Measurements from ENCODE around the gene PCDHGA10. TPM values are rescaled to one million over a fixed set of nuclear protein-coding genes. Genes with fewer than 3 reads are reported as not detected.
"Not testable (repeated sequence)": the region's sequence is repeated elsewhere in the genome, so short reads cannot be mapped to it uniquely, and the experiment has no call there.

The PCDHGA10 gene
- total and polyA plus RNA-seq, 5 donors from 2014 or later, result not detected

- Histone ChIP-seq H3K27me3 (ENCODE audit: control insufficient read depth, insufficient read depth, low read length) (peaks cover 25% of the 10 kb centered on the region), H3K27ac (ENCODE audit: insufficient read depth, low read length, poor library complexity, severe bottlenecking) (no peak overlapping the region), H3K36me3 (ENCODE audit: control insufficient read depth, insufficient read depth, low read length) (no peaks in the 10 kb centered on the region), H3K9me3 (ENCODE audit: control insufficient read depth in 2 of 2, low read length in 2 of 2) (peaks cover 19 to 29% of the 10 kb centered on the region in 2 experiments), H3K4me1 (ENCODE audit: control insufficient read depth, insufficient read depth, low read length, poor library complexity, severe bottlenecking) (no peaks in the 10 kb centered on the region), H3K4me3 (ENCODE audit: low read depth, low read length) (no peak overlapping the region)
- Mint-ChIP-seq H3K4me3 (peak overlapping the region in 1 of 4 donors; percentile 29), H3K4me1 (peaks cover 0 to 6% (median 0%) of the 10 kb centered on the region in 4 donors), H3K27ac (no peak overlapping the region), H3K36me3 (peaks cover 3% of the 10 kb centered on the region), H3K9me3 (peaks cover 0 to 39% (median 10%) of the 10 kb centered on the region in 7 donors), H3K27me3 (peaks cover 46% of the 10 kb centered on the region)
- ATAC-seq (ENCODE audit: low read depth in 2 of 2) (no peak), DNase-seq (no peak)
Measured at GRCh38 chr5:141398608-141399007, 14.2 kb upstream of the PCDHGA10 start.

GRCh38 chr5:141399555-141400258 is 13.1 kb upstream of the PCDHGA10 start:
- no peak for DNase-seq
- Mint-ChIP-seq H3K27ac (no peak overlapping the region), H3K9me3 (peaks cover 0 to 38% (median 10%) of the 10 kb centered on the region in 7 donors), H3K36me3 (peaks cover 3% of the 10 kb centered on the region), H3K4me3 (no peak overlapping the region), H3K27me3 (peaks cover 51% of the 10 kb centered on the region), H3K4me1 (peaks cover 0 to 6% (median 0%) of the 10 kb centered on the region in 4 donors)
- no peaks in the 10 kb centered on the region for H3K36me3 ChIP-seq (ENCODE audit: control insufficient read depth, insufficient read depth, low read length)
- peaks cover 21% of the 10 kb centered on the region for H3K27me3 ChIP-seq (ENCODE audit: control insufficient read depth, insufficient read depth, low read length)
- H3K27ac ChIP-seq (ENCODE audit: insufficient read depth, low read length, poor library complexity, severe bottlenecking), result no peak overlapping the region
- H3K9me3 ChIP-seq (ENCODE audit: control insufficient read depth in 2 of 2, low read length in 2 of 2), result peaks cover 20 to 29% of the 10 kb centered on the region in 2 experiments
- no peak overlapping the region for H3K4me3 ChIP-seq (ENCODE audit: low read depth, low read length)
- no peaks in the 10 kb centered on the region for H3K4me1 ChIP-seq (ENCODE audit: control insufficient read depth, insufficient read depth, low read length, poor library complexity, severe bottlenecking)
- ATAC-seq (ENCODE audit: low read depth in 2 of 2), result no peak

GRCh38 chr5:141402553-141403243 is 10.1 kb upstream of the PCDHGA10 start, which contains the start of gene PCDHGA9:
Gene PCDHGA9, plus strand, starts transcription at chr5:141402778. Its CDS starts 175 bp downstream, at chr5:141402953.
- H3K4me3 ChIP-seq (ENCODE audit: low read depth, low read length), result no peak within 1 kb of the TSS
- ATAC-seq (ENCODE audit: low read depth in 2 of 2) (no peak), DNase-seq (no peak)
- H3K27ac ChIP-seq (ENCODE audit: insufficient read depth, low read length, poor library complexity, severe bottlenecking), result no peak within 1 kb of the TSS
- Mint-ChIP-seq H3K36me3 (peaks cover 8% of the 10 kb centered on the region), H3K27ac (no peak within 1 kb of the TSS), H3K4me3 (peak within 1 kb of the TSS; percentile 27 to 52 (median 34)), H3K4me1 (peaks cover 0 to 6% (median 0%) of the 10 kb centered on the region in 4 donors), H3K27me3 (peaks cover 60% of the 10 kb centered on the region), H3K9me3 (peaks cover 0 to 29% (median 7%) of the 10 kb centered on the region in 7 donors)
- H3K4me1 ChIP-seq (ENCODE audit: control insufficient read depth, insufficient read depth, low read length, poor library complexity, severe bottlenecking), result no peaks in the 10 kb centered on the region
- H3K27me3 ChIP-seq (ENCODE audit: control insufficient read depth, insufficient read depth, low read length), result peaks cover 38% of the 10 kb centered on the region
- peaks cover 24 to 35% of the 10 kb centered on the region in 2 experiments for H3K9me3 ChIP-seq (ENCODE audit: control insufficient read depth in 2 of 2, low read length in 2 of 2)
- no peaks in the 10 kb centered on the region for H3K36me3 ChIP-seq (ENCODE audit: control insufficient read depth, insufficient read depth, low read length)

GRCh38 chr5:141403387-141403786 is 9.4 kb upstream of the PCDHGA10 start:
- no peaks in the 10 kb centered on the region for H3K4me1 ChIP-seq (ENCODE audit: control insufficient read depth, insufficient read depth, low read length, poor library complexity, severe bottlenecking)
- peaks cover 64% of the 10 kb centered on the region for H3K27me3 Mint-ChIP-seq
- peaks cover 0 to 34% (median 10%) of the 10 kb centered on the region in 7 donors for H3K9me3 Mint-ChIP-seq
- H3K27ac Mint-ChIP-seq, result no peak overlapping the region
- no peaks in the 10 kb centered on the region for H3K36me3 ChIP-seq (ENCODE audit: control insufficient read depth, insufficient read depth, low read length)
- peaks cover 8% of the 10 kb centered on the region for H3K36me3 Mint-ChIP-seq
- H3K27me3 ChIP-seq (ENCODE audit: control insufficient read depth, insufficient read depth, low read length), result peaks cover 38% of the 10 kb centered on the region
- DNase-seq, result no peak
- H3K4me3 ChIP-seq (ENCODE audit: low read depth, low read length), result no peak overlapping the region
- peaks cover 24 to 42% of the 10 kb centered on the region in 2 experiments for H3K9me3 ChIP-seq (ENCODE audit: control insufficient read depth in 2 of 2, low read length in 2 of 2)
- H3K27ac ChIP-seq (ENCODE audit: insufficient read depth, low read length, poor library complexity, severe bottlenecking), result no peak overlapping the region
- peak overlapping the region in 1 of 4 donors; percentile 9 for H3K4me3 Mint-ChIP-seq
- peaks cover 0 to 8% (median 0%) of the 10 kb centered on the region in 4 donors for H3K4me1 Mint-ChIP-seq
- ATAC-seq (ENCODE audit: low read depth in 2 of 2), result no peak

GRCh38 chr5:141407790-141408505 is 4.8 kb upstream of the PCDHGA10 start, which contains the start of gene PCDHGB6:
Gene PCDHGB6, plus strand, starts transcription at chr5:141408021. Its CDS starts 182 bp downstream, at chr5:141408203.
- Mint-ChIP-seq H3K36me3 (peaks cover 12% of the 10 kb centered on the region), H3K4me3 (peak within 1 kb of the TSS in 3 of 4 donors; percentile 31 to 58 (median 50)), H3K9me3 (peaks cover 0 to 40% (median 13%) of the 10 kb centered on the region in 7 donors), H3K27me3 (peaks cover 81% of the 10 kb centered on the region)
- H3K27ac ChIP-seq (ENCODE audit: insufficient read depth, low read length, poor library complexity, severe bottlenecking); H3K4me1 ChIP-seq (ENCODE audit: control insufficient read depth, insufficient read depth, low read length, poor library complexity, severe bottlenecking); H3K27ac Mint-ChIP-seq; H3K36me3 ChIP-seq (ENCODE audit: control insufficient read depth, insufficient read depth, low read length); H3K4me1 Mint-ChIP-seq; H3K4me3 ChIP-seq (ENCODE audit: low read depth, low read length): not testable (repeated sequence)
- H3K27me3 ChIP-seq (ENCODE audit: control insufficient read depth, insufficient read depth, low read length), result peaks cover 39% of the 10 kb centered on the region
- DNase-seq (peak in 1 of 3 donors; percentile 32), ATAC-seq (ENCODE audit: low read depth in 2 of 2) (peak in 1 of 2 donors; percentile 24)
- H3K9me3 ChIP-seq (ENCODE audit: control insufficient read depth in 2 of 2, low read length in 2 of 2), result peaks cover 21 to 39% of the 10 kb centered on the region in 2 experiments

- Mint-ChIP-seq H3K36me3 (peaks cover 17% of the 10 kb centered on the region), H3K9me3 (peaks cover 0 to 44% (median 13%) of the 10 kb centered on the region in 7 donors), H3K4me3 (peak overlapping the region in 1 of 4 donors; percentile 35), H3K4me1 (peaks cover 0 to 21% (median 16%) of the 10 kb centered on the region in 4 donors), H3K27ac (no peak overlapping the region), H3K27me3 (peaks cover 83% of the 10 kb centered on the region)
- Histone ChIP-seq H3K27ac (ENCODE audit: insufficient read depth, low read length, poor library complexity, severe bottlenecking) (no peak overlapping the region), H3K9me3 (ENCODE audit: control insufficient read depth in 2 of 2, low read length in 2 of 2) (peaks cover 21 to 37% of the 10 kb centered on the region in 2 experiments), H3K4me1 (ENCODE audit: control insufficient read depth, insufficient read depth, low read length, poor library complexity, severe bottlenecking) (peaks cover 12% of the 10 kb centered on the region), H3K27me3 (ENCODE audit: control insufficient read depth, insufficient read depth, low read length) (peaks cover 52% of the 10 kb centered on the region), H3K36me3 (ENCODE audit: control insufficient read depth, insufficient read depth, low read length) (no peaks in the 10 kb centered on the region), H3K4me3 (ENCODE audit: low read depth, low read length) (no peak overlapping the region)
- ATAC-seq (ENCODE audit: low read depth in 2 of 2) (no peak), DNase-seq (no peak)
Measured at GRCh38 chr5:141409598-141410306, 3.0 kb upstream of the PCDHGA10 start.

GRCh38 chr5:141411575-141411974 is 1.2 kb upstream of the PCDHGA10 start:
- H3K9me3 Mint-ChIP-seq, result peaks cover 0 to 44% (median 15%) of the 10 kb centered on the region in 7 donors
- peaks cover 17% of the 10 kb centered on the region for H3K36me3 Mint-ChIP-seq
- Histone ChIP-seq H3K27me3 (ENCODE audit: control insufficient read depth, insufficient read depth, low read length) (peaks cover 53% of the 10 kb centered on the region), H3K4me3 (ENCODE audit: low read depth, low read length) (no peak overlapping the region), H3K4me1 (ENCODE audit: control insufficient read depth, insufficient read depth, low read length, poor library complexity, severe bottlenecking) (peaks cover 12% of the 10 kb centered on the region), H3K36me3 (ENCODE audit: control insufficient read depth, insufficient read depth, low read length) (no peaks in the 10 kb centered on the region), H3K9me3 (ENCODE audit: control insufficient read depth in 2 of 2, low read length in 2 of 2) (peaks cover 17 to 44% of the 10 kb centered on the region in 2 experiments), H3K27ac (ENCODE audit: insufficient read depth, low read length, poor library complexity, severe bottlenecking) (no peak overlapping the region)
- H3K27ac Mint-ChIP-seq, result no peak overlapping the region
- peaks cover 0 to 21% (median 16%) of the 10 kb centered on the region in 4 donors for H3K4me1 Mint-ChIP-seq
- H3K27me3 Mint-ChIP-seq, result peaks cover 80% of the 10 kb centered on the region
- no peak overlapping the region for H3K4me3 Mint-ChIP-seq
- no peak for DNase-seq
- no peak for ATAC-seq (ENCODE audit: low read depth in 2 of 2)
